ENCODE results near the gene TWNK. TPM values are rescaled to one million over a fixed set of nuclear protein-coding genes. Genes with fewer than 3 reads are reported as not detected.

TWNK gene
- total and polyA plus RNA-seq, 9 of the 15 experiments (the other 6 are each of a cell fraction or from before 2014, with no cell fraction given) = 11.6 to 34.7 (median 17.4) TPM

GRCh38 chr10:100969187-100970075 is 17.9 kb upstream of the TWNK start, which contains the start of gene SEMA4G (continued):
- 0 out of 4 replicates have a peak, but pooled peaks of 1 of the 2 experiments have one; percentile 7 for TF ChIP-seq MNT (conservative IDR thresholded peaks at IDR 0.05)
- TF ChIP-seq MAZ (CRISPR knock-in tag; conservative IDR thresholded peaks at IDR 0.05 in 1 of 2, IDR thresholded peaks at IDR 0.05 in 1 of 2) = peak in 1 of 2 experiments; percentile 68; a peak in 2 of 4 replicates
- TF ChIP-seq, protein P1, sequence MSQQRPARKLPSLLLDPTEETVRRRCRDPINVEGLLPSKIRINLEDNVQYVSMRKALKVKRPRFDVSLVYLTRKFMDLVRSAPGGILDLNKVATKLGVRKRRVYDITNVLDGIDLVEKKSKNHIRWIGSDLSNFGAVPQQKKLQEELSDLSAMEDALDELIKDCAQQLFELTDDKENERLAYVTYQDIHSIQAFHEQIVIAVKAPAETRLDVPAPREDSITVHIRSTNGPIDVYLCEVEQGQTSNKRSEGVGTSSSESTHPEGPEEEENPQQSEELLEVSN (IDR thresholded peaks at IDR 0.05; ENCODE audit: borderline replicate concordance in 1 of 2, extremely low read depth in 1 of 2, insufficient read depth in 1 of 2, insufficient read length in 1 of 2, low read depth in 1 of 2, low read length in 1 of 2, poor library complexity in 1 of 2, severe bottlenecking in 1 of 2) = peak; percentile 21 to 60
- peak in 1 of 2 experiments; percentile 31; a peak in 3 of 4 replicates for TF ChIP-seq RAD21 (CRISPR knock-in tag; conservative IDR thresholded peaks at IDR 0.05 in 1 of 2, IDR thresholded peaks at IDR 0.05 in 1 of 2)
- TF ChIP-seq, protein P2, sequence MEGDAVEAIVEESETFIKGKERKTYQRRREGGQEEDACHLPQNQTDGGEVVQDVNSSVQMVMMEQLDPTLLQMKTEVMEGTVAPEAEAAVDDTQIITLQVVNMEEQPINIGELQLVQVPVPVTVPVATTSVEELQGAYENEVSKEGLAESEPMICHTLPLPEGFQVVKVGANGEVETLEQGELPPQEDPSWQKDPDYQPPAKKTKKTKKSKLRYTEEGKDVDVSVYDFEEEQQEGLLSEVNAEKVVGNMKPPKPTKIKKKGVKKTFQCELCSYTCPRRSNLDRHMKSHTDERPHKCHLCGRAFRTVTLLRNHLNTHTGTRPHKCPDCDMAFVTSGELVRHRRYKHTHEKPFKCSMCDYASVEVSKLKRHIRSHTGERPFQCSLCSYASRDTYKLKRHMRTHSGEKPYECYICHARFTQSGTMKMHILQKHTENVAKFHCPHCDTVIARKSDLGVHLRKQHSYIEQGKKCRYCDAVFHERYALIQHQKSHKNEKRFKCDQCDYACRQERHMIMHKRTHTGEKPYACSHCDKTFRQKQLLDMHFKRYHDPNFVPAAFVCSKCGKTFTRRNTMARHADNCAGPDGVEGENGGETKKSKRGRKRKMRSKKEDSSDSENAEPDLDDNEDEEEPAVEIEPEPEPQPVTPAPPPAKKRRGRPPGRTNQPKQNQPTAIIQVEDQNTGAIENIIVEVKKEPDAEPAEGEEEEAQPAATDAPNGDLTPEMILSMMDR (IDR thresholded peaks at IDR 0.05 in 2 of 3, conservative IDR thresholded peaks at IDR 0.05 in 1 of 3; ENCODE audit: insufficient read depth in 2 of 3, low read depth in 1 of 3, low read length in 3 of 3) = peak; percentile 57 to 71 (median 67)
- TF ChIP-seq, protein P3, sequence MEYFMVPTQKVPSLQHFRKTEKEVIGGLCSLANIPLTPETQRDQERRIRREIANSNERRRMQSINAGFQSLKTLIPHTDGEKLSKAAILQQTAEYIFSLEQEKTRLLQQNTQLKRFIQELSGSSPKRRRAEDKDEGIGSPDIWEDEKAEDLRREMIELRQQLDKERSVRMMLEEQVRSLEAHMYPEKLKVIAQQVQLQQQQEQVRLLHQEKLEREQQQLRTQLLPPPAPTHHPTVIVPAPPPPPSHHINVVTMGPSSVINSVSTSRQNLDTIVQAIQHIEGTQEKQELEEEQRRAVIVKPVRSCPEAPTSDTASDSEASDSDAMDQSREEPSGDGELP (CRISPR knock-in tag; IDR thresholded peaks at IDR 0.05; ENCODE audit: borderline replicate concordance) = peak; percentile 51; the same call in 1 of the 2 replicates
- TF ChIP-seq TCF7L2 (IDR thresholded peaks at IDR 0.05; ENCODE audit: low read depth, low read length) = no peak
- TF ChIP-seq CTCFL (IDR thresholded peaks at IDR 0.05; ENCODE audit: borderline replicate concordance, insufficient read depth, low read depth, low read length, poor library complexity, severe bottlenecking) = peak; percentile 83
- no peak for TF ChIP-seq U2AF1 (optimal IDR thresholded peaks at IDR 0.05; ENCODE audit: low read depth, low read length)
- peak; percentile 83 for TF ChIP-seq ZNF740 (CRISPR knock-in tag; IDR thresholded peaks at IDR 0.05)
- TF ChIP-seq ZNF740 (tag; IDR thresholded peaks at IDR 0.05) = peak in 1 of 2 experiments; percentile 72; a peak in 1 of 4 replicates
- no peak for TF ChIP-seq ERF (CRISPR knock-in tag; IDR thresholded peaks at IDR 0.05)
- TF ChIP-seq OTX1 (CRISPR knock-in tag; IDR thresholded peaks at IDR 0.05) = no peak
- peak in 1 of 2 experiments; percentile 53; a peak in 1 of 4 replicates for TF ChIP-seq KDM1A (IDR thresholded peaks at IDR 0.05)

Measured in K562 (cell line).